Hepatocyte (in vitro differentiated cells): Measurements from ENCODE around the gene SET.

Experiments
- EZH2 ChIP-seq: fragments of 200-600 bp; sonication (generic); IDR thresholded peaks from 2 replicates; pipeline ENCODE4 v1.6.1; 2016; ENCODE audit warnings: antibody characterized with exemption, mild to moderate bottlenecking, borderline replicate concordance
- EZH2phosphoT487 ChIP-seq: fragments of 200-600 bp; sonication (generic); IDR thresholded peaks from one replicate; pipeline ENCODE4 v1.6.1; 2018; ENCODE audit warnings: antibody characterized with exemption, mild to moderate bottlenecking, low read depth, moderate library complexity; ENCODE audit not compliant: unreplicated experiment, severe bottlenecking
- TF ChIP-seq, protein P1 (sequence below): fragments of 200-600 bp; sonication (generic); IDR thresholded peaks from 2 replicates; pipeline ENCODE4 v1.5.1; 2016; ENCODE audit warnings: antibody characterized with exemption, mild to moderate bottlenecking; ENCODE audit not compliant: poor library complexity

DNA sequence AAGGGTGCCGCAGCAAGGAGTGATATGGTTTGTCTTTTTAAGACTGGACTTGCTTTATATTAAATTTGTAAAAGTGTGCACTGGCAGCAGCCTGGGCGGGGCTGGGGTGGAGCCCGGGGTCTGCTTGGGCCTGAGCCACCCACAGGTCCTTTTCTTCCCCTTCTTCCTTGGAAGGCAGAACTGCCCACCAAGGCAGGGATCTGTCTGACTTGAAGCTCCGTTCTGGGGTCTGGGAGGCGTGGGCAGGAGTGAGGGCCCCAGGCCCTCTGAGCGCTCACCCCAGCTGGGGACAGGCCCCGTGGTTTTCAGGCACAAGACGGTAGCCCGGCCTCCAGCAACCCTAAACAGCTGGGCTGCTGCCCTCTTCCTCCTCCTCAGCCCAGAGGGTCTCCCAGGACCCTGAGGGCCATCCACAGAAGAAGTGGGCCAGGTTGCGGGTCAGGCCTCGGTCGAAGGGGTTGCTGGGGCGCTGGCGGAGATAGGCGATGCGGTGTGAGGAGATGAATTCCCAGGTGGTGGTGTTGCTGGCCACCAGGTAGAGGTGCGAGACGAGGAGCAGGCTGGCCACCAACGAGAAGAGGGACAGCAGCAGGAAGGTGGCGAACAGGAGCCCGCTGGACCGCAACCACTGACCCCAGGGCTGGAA lies 31.9 kb downstream of the SET start:
- TF ChIP-seq EZH2 (no peak), EZH2phosphoT487 (no peak)
- TF ChIP-seq, protein P1, sequence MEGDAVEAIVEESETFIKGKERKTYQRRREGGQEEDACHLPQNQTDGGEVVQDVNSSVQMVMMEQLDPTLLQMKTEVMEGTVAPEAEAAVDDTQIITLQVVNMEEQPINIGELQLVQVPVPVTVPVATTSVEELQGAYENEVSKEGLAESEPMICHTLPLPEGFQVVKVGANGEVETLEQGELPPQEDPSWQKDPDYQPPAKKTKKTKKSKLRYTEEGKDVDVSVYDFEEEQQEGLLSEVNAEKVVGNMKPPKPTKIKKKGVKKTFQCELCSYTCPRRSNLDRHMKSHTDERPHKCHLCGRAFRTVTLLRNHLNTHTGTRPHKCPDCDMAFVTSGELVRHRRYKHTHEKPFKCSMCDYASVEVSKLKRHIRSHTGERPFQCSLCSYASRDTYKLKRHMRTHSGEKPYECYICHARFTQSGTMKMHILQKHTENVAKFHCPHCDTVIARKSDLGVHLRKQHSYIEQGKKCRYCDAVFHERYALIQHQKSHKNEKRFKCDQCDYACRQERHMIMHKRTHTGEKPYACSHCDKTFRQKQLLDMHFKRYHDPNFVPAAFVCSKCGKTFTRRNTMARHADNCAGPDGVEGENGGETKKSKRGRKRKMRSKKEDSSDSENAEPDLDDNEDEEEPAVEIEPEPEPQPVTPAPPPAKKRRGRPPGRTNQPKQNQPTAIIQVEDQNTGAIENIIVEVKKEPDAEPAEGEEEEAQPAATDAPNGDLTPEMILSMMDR, result no peak
